HG02973 (cell line): ENCODE measurements around the gene ERVFRD-1.

Experiments used
- ATAC-seq: cut with Tn5 transposase; IDR thresholded peaks from one replicate; pipeline ENCODE4 v1.9.1; 2021; ENCODE audit warnings: moderate library complexity; ENCODE audit not compliant: unreplicated experiment

ERVFRD-1 gene

DNA sequence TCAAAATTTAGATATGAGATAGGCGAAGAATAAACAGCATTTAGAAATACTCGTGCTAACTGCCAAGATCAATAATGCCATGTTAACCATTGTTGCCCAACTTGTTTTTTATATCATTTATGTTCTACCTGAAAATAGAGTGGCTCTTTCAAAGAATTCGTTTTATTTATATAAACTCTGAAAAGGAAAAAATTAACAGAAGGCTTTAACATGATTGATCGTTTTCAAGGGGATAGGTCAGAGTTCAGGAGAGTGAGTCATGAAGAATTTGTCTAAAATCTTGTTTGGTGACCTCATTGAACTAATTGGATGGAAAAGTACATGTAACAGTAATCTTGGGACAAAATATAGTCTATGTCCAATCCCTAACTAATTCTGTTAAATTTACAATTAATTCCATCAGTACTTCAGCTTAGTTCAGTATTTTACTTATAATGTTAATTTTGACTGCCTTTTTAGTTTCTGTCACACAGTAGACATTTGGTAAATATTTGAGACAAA lies 56.3 kb downstream of the ERVFRD-1 start:
- no peak for ATAC-seq

DNA sequence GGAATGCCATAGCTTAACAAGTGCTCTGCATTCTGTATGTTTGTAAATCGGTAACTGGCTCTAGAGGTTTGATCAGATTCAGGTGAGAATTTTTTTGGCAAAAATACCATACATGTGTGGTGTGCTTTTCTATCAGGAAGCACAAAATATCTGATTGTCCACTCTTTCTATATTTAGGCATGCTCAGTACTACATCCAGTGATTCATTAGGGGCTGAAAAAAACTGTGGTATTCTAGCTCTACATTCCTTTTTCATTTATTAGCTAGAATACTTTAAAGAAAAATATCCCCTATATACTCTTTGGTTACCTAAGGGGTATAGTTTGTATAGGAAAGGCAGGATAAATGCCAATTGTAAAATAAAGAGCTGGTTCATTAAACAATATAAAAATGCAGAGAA lies 56.8 kb downstream of the ERVFRD-1 start:
- no peak for ATAC-seq

DNA sequence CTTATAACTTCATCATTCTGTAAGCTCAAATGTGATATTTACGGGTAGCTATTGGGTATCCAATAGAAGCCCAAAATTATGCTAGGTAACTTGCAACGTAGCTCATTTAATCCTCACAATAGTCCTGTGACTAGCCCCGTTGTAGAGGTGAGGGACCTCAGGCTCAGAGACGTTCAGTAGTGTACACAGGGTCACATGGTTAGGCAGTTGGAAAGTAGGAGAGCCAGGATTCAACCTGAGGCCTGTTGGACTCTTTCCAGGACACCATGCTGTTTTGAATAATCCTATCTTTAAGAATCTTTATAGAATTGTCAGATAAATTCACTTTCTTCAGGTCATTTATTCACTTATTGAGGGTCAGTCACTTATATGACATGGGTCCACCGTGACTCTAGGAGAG lies 58.2 kb downstream of the ERVFRD-1 start:
- ATAC-seq = no peak
